Upper lobe of left lung (tissue), 6 donors: ENCODE data around the gene FAM156B. TPM values are rescaled to one million over a fixed set of nuclear protein-coding genes. Genes with fewer than 3 reads are reported as not detected.
"Not testable (repeated sequence)": the region's sequence is repeated elsewhere in the genome, so short reads cannot be mapped to it uniquely, and the experiment has no call there.

Source experiments
- ATAC-seq, 2 donors: fragments of 200-7000 bp; cut with Tn5 transposase; one replicate each; pipeline ENCODE4 v1.9.1; 2022; ENCODE audit warnings: mild to moderate bottlenecking in 2 of 2, moderate library complexity in 2 of 2; ENCODE audit not compliant: low FRiP score in 2 of 2
- DNase-seq, 2 donors: peaks; one replicate each; pipeline ENCODE4 v3.0.0-alpha.2; 2019 to 2020
- H3K27ac ChIP-seq, 4 donors: fragments of 200-600 bp; sonication (generic); one replicate each; pipeline ENCODE4 v1.5.1; 2016 to 2019
- H3K27me3 ChIP-seq, 4 donors: fragments of 200-600 bp; sonication (generic); one replicate each; pipeline ENCODE4 v1.5.1; 2017 to 2019
- H3K36me3 ChIP-seq, 4 donors: fragments of 200-600 bp; sonication (generic); one replicate each; pipeline ENCODE4 v1.5.1; 2016 to 2019
- H3K4me1 ChIP-seq, 4 donors: fragments of 200-600 bp; sonication (generic); one replicate each; pipeline ENCODE4 v1.5.1; 2018 to 2019
- H3K4me3 ChIP-seq, 4 donors: fragments of 200-600 bp; sonication (generic); one replicate each; pipeline ENCODE4 v1.5.1; 2017 to 2019; ENCODE audit warnings: mild to moderate bottlenecking in 2 of 4, moderate library complexity in 1 of 4
- H3K9me3 ChIP-seq, 4 donors: fragments of 200-600 bp; sonication (generic); one replicate each; pipeline ENCODE4 v1.5.1; 2018 to 2019
- EP300 ChIP-seq, 4 donors: sonication (generic); formaldehyde crosslinking; IDR thresholded peaks; one replicate each; pipeline ENCODE4 v1.5.1; 2017; ENCODE audit warnings: antibody characterized with exemption in 4 of 4, control low read depth in 2 of 4
- POLR2A ChIP-seq, 4 donors: fragments of 450-650 bp; IDR thresholded peaks; one replicate each; pipeline ENCODE4 v1.5.1; 2016 to 2017; ENCODE audit warnings: antibody characterized with exemption in 4 of 4, mild to moderate bottlenecking in 2 of 4
- POLR2AphosphoS5 ChIP-seq, 2 donors: sonication (generic); formaldehyde crosslinking; IDR thresholded peaks; one replicate each; pipeline ENCODE4 v1.5.1; 2017; ENCODE audit warnings: antibody characterized with exemption in 2 of 2
- WGBS, 2 donors: methylation state at CpG; one replicate each; pipeline ENCODE4 v1.1.5; 2017 to 2018; 5-methylcytosine and 5-hydroxymethylcytosine counted together
- total RNA-seq, 6 donors: library from RNA; depleted of rRNA in 4 of 6; stranded (reverse); fragments of >200 nt in 4 of 6; gene quantifications; one replicate each; pipeline versions ENCODE4 v1.1.0 to v1.2.1, GENCODE V29; 2016 to 2021
- TF ChIP-seq, protein P1 (sequence below), 6 experiments: fragments of 450-650 bp in 4 of 6; fragments of 200-600 bp in 2 of 6; sonication (generic) in 2 of 6; IDR thresholded peaks; one replicate each; pipeline ENCODE4 v1.5.1; 2016 to 2019; ENCODE audit warnings: antibody characterized with exemption in 6 of 6
- donor health status: DM: no; HTN: no; CAD: no; lungs with moderate emphysema.
- donor health status: DM: no; HTN: yes; CAD: no; lungs with severe emphysema.

Gene FAM156B
- total RNA-seq, 6 donors from 2014 or later = 14.1 to 216 (median 17.2) TPM

DNA sequence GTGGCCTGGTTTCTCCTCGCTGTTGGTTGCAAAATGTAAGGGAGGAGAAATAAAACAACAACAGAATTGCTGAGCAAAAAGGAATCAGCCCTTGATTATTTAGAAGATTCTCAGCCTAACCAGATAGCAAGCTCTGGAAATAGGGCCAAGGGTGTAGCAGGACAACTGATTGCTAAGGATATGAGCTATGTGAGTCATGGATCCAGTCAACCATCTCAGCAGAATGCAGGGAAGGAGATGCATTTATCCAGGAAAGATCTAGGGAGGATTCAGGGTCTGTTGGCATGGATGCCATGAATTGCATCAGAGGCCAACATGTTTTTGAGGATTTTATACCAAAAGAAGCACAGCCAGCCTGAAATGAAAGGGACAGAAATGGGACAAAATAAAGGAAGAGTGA is 27.1 kb upstream of the FAM156B start:
- H3K27ac ChIP-seq = no peak overlapping the region
- no peaks in the 10 kb centered on the region for H3K9me3 ChIP-seq
- H3K27me3 ChIP-seq = no peaks in the 10 kb centered on the region
- ATAC-seq (no peak), DNase-seq (no peak)
- 31 to 73% methylated on average over 1 of the region's 1 CpG for WGBS, 2 donors
- no peaks in the 10 kb centered on the region for H3K36me3 ChIP-seq
- no peak overlapping the region for H3K4me3 ChIP-seq
- no peaks in the 10 kb centered on the region for H3K4me1 ChIP-seq
- no peak for TF ChIP-seq EP300 (IDR thresholded peaks at IDR 0.05)
- no peak for TF ChIP-seq POLR2AphosphoS5 (IDR thresholded peaks at IDR 0.05)
- no peak for TF ChIP-seq POLR2A (IDR thresholded peaks at IDR 0.05)
- TF ChIP-seq, protein P1, sequence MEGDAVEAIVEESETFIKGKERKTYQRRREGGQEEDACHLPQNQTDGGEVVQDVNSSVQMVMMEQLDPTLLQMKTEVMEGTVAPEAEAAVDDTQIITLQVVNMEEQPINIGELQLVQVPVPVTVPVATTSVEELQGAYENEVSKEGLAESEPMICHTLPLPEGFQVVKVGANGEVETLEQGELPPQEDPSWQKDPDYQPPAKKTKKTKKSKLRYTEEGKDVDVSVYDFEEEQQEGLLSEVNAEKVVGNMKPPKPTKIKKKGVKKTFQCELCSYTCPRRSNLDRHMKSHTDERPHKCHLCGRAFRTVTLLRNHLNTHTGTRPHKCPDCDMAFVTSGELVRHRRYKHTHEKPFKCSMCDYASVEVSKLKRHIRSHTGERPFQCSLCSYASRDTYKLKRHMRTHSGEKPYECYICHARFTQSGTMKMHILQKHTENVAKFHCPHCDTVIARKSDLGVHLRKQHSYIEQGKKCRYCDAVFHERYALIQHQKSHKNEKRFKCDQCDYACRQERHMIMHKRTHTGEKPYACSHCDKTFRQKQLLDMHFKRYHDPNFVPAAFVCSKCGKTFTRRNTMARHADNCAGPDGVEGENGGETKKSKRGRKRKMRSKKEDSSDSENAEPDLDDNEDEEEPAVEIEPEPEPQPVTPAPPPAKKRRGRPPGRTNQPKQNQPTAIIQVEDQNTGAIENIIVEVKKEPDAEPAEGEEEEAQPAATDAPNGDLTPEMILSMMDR (IDR thresholded peaks at IDR 0.05) = no peak

DNA sequence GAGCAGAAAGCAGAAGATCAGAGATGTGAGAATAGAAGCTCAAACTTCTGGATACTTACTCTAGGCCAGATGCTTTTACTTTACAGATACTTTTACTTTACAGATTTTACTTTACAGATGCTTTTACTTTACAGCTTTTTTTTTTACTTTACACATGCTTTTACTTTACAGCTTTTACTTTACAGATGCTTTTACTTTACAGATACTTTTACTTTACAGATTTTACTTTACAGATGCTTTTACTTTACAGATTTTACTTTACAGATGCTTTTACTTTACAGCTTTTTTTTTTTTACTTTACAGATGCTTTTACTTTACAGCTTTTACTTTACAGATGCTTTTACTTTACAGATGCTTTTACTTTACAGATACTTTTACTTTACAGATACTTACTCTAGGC is 23.3 kb upstream of the FAM156B start:
- H3K36me3 ChIP-seq, H3K4me1 ChIP-seq, H3K9me3 ChIP-seq, DNase-seq, H3K4me3 ChIP-seq, ATAC-seq, H3K27me3 ChIP-seq, H3K27ac ChIP-seq: not testable (repeated sequence)

DNA sequence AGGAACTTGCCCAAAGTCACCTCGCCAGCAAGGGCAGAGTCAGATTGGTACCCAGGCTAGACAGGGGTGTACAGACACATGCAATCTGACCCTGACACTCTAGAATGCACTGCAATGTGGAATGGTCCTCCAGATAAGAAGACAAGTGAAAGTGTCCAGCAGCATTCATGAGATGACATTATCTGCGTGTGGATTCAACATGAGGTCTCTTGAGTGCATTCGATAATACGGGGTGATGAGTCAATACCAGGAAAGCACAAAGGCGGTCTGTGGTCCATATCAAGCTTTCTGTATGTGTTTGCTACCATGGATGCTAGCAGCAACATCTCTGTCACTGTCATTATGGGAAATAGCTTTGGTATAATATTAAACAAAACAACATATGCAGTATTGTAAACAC is 22.5 kb upstream of the FAM156B start:
- H3K4me3 ChIP-seq = no peak overlapping the region
- TF ChIP-seq EP300 (IDR thresholded peaks at IDR 0.05) = no peak
- TF ChIP-seq, protein P1 (IDR thresholded peaks at IDR 0.05) = no peak
- TF ChIP-seq POLR2A (IDR thresholded peaks at IDR 0.05) = no peak
- no peak for TF ChIP-seq POLR2AphosphoS5 (IDR thresholded peaks at IDR 0.05)
- ATAC-seq (no peak), DNase-seq (no peak)
- WGBS, 2 donors = 77 to 79% methylated on average over 5 of the region's 5 CpGs
- no peak overlapping the region for H3K27ac ChIP-seq
- H3K36me3 ChIP-seq = no peaks in the 10 kb centered on the region
- no peaks in the 10 kb centered on the region for H3K9me3 ChIP-seq
- no peaks in the 10 kb centered on the region for H3K27me3 ChIP-seq
- no peaks in the 10 kb centered on the region for H3K4me1 ChIP-seq

DNA sequence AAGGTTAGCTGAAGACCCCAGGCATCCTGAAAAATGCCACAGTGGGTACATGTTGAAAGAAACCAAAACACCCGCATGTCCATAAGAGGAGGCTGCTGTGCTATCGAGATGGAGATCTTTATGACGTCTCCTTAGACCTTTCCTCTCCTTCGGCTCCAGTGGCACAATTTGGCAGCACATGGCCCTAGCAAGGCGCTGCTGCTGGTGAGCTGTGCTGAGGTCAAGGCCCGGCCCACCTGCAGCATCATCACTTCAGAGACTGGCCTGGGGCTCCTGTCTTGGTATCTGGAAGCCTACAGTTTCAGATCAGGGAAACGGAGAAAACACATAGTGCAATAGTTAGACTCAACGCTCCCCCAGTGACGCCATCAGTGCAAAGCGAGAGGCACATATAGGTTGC is 21.7 kb upstream of the FAM156B start:
- not testable (repeated sequence) for ATAC-seq, H3K9me3 ChIP-seq, H3K4me1 ChIP-seq, H3K36me3 ChIP-seq, DNase-seq, H3K27ac ChIP-seq, H3K4me3 ChIP-seq, H3K27me3 ChIP-seq
- WGBS, 2 donors = 84 to 89% methylated on average over 7 to 10 of the region's 10 CpGs

DNA sequence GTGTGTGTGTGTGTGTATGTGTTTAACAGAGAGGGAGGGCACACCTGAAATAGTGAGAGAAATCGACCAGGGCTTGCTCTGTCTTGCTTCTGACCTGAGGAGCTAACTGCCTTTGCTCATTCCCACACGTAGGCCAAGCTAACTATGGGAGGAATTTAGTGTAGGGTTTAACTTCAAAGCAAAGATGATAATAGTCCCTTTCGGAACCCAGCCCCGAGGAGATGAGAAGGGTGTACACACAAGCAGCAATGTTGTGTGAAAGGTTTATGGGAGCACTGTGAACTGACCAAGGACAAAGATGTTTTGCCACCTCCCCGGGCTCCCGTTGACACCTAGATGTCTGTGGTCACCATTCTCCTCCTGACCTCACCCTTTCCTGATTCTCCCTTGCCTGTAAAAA is 20.7 kb upstream of the FAM156B start:
- H3K27me3 ChIP-seq, ATAC-seq, H3K27ac ChIP-seq, H3K4me1 ChIP-seq, H3K36me3 ChIP-seq, H3K4me3 ChIP-seq, DNase-seq, H3K9me3 ChIP-seq: not testable (repeated sequence)
- 76% methylated on average over 6 of the region's 6 CpGs; no CpG with 5 or more reads in 1 of the 2 donors for WGBS, 2 donors

DNA sequence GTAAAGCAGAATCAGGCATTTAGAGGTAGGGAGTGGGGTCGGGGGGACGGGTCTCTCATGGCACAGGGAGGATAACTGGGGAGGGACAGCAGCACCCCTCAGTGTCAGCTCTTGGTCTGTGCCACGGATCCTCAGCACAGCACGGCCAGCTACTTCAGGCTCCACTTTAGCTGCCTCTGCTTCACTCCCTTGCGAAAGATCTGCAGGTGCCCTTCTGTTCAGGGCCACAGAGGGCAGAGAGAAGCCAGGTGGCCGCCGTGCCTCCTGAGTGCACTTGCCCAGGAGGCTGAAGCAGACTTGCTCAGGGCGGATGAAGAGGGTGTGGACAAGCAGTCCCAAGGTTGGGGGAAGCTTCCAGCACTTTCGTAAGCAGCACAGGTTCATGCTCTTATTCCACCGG is 9.7 kb upstream of the FAM156B start:
- no CpG with 5 or more reads among the region's 10 CpGs for WGBS, 2 donors
- not testable (repeated sequence) for H3K36me3 ChIP-seq, H3K27ac ChIP-seq, H3K4me1 ChIP-seq, H3K9me3 ChIP-seq, DNase-seq, H3K27me3 ChIP-seq, H3K4me3 ChIP-seq
- ATAC-seq = peak in 1 of 2 donors; percentile 32

DNA sequence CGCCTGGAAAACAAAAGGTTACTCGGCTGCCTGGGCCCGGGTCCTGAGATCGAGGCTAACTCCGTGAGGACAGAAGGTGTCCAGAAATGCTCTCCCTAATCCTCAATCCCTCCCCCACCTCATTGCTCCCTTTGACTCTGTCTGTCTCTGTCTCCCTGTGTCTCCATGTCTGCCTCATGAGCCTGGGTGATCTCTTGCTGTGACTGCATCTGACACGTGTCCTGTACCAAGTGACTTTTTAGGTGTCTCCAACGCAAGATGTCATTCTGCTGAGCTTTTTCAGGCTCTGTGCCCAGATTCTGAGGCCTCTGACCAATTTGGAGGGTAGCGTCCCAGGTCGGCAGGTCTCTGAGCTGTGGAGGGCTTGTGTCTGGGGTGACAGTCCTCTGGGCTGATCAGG is 9.0 kb upstream of the FAM156B start:
- WGBS, 2 donors = no CpG with 5 or more reads among the region's 9 CpGs
- DNase-seq, ATAC-seq, H3K27ac ChIP-seq, H3K9me3 ChIP-seq, H3K4me3 ChIP-seq, H3K27me3 ChIP-seq, H3K36me3 ChIP-seq, H3K4me1 ChIP-seq: not testable (repeated sequence)

DNA sequence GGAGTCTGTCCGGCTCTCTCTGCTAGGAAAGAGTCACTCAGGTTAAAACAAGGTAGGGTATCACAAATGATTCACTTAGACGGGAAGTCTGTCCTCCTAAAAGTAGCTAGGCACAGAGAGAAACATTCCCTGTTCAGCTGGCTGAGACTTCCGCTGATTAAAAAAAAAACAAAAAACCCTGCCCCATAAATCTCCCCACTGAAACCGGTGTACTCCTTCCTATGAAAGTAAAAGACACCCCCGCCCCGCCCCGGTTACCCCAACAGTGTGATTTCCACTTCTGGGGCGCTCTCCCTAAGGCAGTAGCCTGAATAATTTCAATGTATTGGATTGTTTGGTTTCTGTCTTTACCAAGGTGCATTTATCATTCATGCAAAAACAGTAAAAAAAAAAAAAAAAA is 692 bp upstream of the FAM156B start:
- H3K36me3 ChIP-seq, H3K9me3 ChIP-seq, H3K27me3 ChIP-seq, H3K27ac ChIP-seq, DNase-seq, H3K4me1 ChIP-seq, H3K4me3 ChIP-seq, ATAC-seq: not testable (repeated sequence)
- no CpG with 5 or more reads among the region's 8 CpGs for WGBS, 2 donors

DNA sequence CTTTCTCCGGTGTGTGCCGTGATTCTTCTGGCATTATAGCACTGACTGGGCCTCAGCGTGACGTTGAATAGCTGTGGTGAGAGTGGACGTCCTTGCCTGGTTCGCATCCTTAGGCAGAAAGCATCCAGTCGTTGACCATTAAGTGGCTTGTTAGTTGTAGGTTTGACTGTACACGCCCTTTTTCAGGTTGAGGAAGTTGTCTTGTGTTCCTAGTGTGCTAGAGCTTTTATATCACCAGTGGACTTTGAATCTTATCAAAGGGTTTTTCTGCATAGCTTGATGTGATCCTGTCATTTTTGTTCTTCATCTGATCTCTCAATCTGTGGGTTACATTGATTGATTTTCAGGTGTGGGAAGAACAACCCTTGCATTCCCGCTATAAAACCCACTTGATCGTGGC is 8.4 kb downstream of the FAM156B start:
- H3K4me3 ChIP-seq, H3K36me3 ChIP-seq, H3K27me3 ChIP-seq, DNase-seq, H3K9me3 ChIP-seq, H3K4me1 ChIP-seq, H3K27ac ChIP-seq, ATAC-seq: not testable (repeated sequence)
- no CpG with 5 or more reads among the region's 10 CpGs for WGBS, 2 donors

DNA sequence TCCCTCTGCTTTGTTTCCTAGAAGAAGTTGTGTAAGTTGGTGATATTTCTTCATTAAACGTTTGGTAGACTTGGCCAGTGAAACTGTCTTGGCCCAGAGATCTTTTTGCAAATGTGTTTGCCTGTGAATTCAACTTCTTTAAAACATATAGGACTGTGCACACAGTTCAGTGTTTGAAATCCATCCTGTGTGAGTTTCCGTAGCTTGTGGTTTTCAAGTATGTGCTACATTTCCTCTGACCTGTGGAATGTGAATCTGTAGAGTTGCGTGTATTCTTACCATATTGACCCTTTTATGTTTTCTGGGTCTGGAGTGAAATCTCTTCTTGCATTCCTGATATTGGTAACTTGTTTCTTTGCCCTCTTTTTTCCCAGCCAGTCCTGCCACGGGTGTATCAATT is 8.9 kb downstream of the FAM156B start:
- H3K27me3 ChIP-seq, H3K36me3 ChIP-seq, H3K9me3 ChIP-seq, H3K4me3 ChIP-seq, ATAC-seq, DNase-seq, H3K4me1 ChIP-seq, H3K27ac ChIP-seq: not testable (repeated sequence)
- no CpG with 5 or more reads among the region's 4 CpGs for WGBS, 2 donors

DNA sequence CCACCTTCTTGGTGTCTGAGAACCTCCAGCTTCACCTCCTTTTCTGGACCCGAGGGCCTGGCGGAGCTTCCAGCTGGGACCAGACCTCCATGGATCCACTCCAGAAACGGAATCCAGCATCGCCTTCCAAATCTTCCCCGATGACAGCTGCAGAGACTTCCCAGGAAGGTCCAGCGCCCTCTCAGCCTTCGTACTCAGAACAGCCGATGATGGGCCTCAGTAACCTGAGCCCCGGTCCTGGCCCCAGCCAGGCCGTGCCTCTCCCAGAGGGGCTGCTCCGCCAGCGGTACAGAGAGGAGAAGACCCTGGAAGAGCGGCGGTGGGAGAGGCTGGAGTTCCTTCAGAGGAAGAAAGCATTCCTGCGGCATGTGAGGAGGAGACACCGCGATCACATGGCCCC is 10.0 kb downstream of the FAM156B start:
- no CpG with 5 or more reads among the region's 17 CpGs for WGBS, 2 donors
- not testable (repeated sequence) for H3K36me3 ChIP-seq, H3K27ac ChIP-seq, H3K9me3 ChIP-seq, H3K4me3 ChIP-seq, ATAC-seq, DNase-seq, H3K27me3 ChIP-seq, H3K4me1 ChIP-seq

DNA sequence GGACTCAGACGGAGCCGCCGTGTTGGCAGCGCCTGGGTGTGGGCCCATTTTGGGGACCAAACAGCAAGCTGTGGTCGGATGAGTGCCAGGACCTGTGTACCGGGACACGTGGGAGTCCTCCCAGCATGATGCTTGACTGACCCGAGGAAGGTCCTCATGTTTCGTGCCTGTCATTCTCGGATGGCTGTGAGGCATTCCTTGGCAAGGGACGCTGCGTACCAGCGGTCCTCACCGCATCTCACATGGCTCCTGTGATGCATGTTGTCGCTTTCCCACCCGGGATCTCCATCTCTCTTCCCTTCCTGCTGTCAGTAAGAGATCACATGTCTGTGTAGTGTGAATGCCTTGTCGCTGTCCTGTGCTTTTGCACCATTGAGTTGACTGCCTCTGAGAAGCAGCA is 10.8 kb downstream of the FAM156B start:
- not testable (repeated sequence) for ATAC-seq, DNase-seq, H3K4me1 ChIP-seq, H3K27ac ChIP-seq, H3K36me3 ChIP-seq, H3K27me3 ChIP-seq, H3K4me3 ChIP-seq, H3K9me3 ChIP-seq
- WGBS, 2 donors = no CpG with 5 or more reads among the region's 17 CpGs
